A549 treated with RU486 at 1 μM for 4 hours (cell line): Measurements from ENCODE around the gene OIP5. TPM values are rescaled to one million over a fixed set of nuclear protein-coding genes. Genes with fewer than 3 reads are reported as not detected.

Source experiments
- total RNA-seq: library from RNA; stranded (reverse); fragments of 200-300 nt; extraction: Qiagen RNA extraction; gene quantifications from 5 replicates; pipeline ENCODE4 v1.2.3, GENCODE V29; 2022; ENCODE audit warnings: low read depth

Gene OIP5
- total RNA-seq: 10.5 to 16.8 TPM (median 14.2 TPM) in 5 replicates

GRCh38 chr15:41332194-41333025 lies at the start of gene OIP5, which contains the start of gene NUSAP1:
Gene OIP5 (minus strand): TSS chr15:41332591. CDS start chr15:41332561, 30 bp downstream.
Gene NUSAP1 (plus strand): TSS chr15:41332881. CDS start chr15:41332958, 77 bp downstream.

Other genes with a start within 250 kb of the OIP5 start
- gene INO80, start 216.3 kb downstream of the OIP5 start, total RNA-seq: 10.9 to 17.3 TPM (median 13.6 TPM) in 5 replicates
- gene EXD1, start 101.8 kb downstream of the OIP5 start, total RNA-seq: not detected in 5 replicates
- 52.0 to 76.1 TPM (median 52.4 TPM) in 5 replicates for gene CHP1, start 101.3 kb downstream of the OIP5 start, total RNA-seq
- 69.7 to 89.0 TPM (median 73.1 TPM) in 5 replicates for gene NUSAP1, start 290 bp upstream of the OIP5 start, total RNA-seq
- gene NDUFAF1, start 69.9 kb upstream of the OIP5 start, total RNA-seq: 11.2 to 14.5 TPM (median 12.2 TPM) in 5 replicates
- 17.5 to 25.3 TPM (median 22.5 TPM) in 5 replicates for gene RTF1, start 84.5 kb upstream of the OIP5 start, total RNA-seq
- gene ITPKA, start 161.3 kb upstream of the OIP5 start, total RNA-seq: 1.6 to 2.5 TPM (median 2.0 TPM) in 5 replicates
- gene LTK, start 181.2 kb upstream of the OIP5 start, total RNA-seq: 0.09 to 0.13 TPM in 2 of 5 replicates, not detected in the others
- 7.8 to 14.0 TPM (median 11.4 TPM) in 5 replicates for gene RPAP1, start 211.7 kb upstream of the OIP5 start, total RNA-seq
- 12.6 to 16.0 TPM (median 12.7 TPM) in 5 replicates for gene TYRO3, start 226.6 kb upstream of the OIP5 start, total RNA-seq